Keratinocyte (primary cell): ENCODE results near the gene SNTG2.

Source experiments
- EZH2 ChIP-seq: IDR thresholded peaks from one replicate; pipeline ENCODE4 v1.6.1; 2012; ENCODE audit warnings: inconsistent platforms, mild to moderate bottlenecking, low read length, moderate library complexity
- TF ChIP-seq, protein P1 (sequence below), 3 experiments: IDR thresholded peaks in 1 of 3; conservative IDR thresholded peaks in 1 of 3; optimal IDR thresholded peaks in 1 of 3; 2 replicates in 2 of 3; 3 replicates in 1 of 3; pipeline versions ENCODE3 to v1.5.1; 2011; ENCODE audit warnings: low read length in 3 of 3, mild to moderate bottlenecking in 3 of 3, moderate library complexity in 2 of 3, control low read depth in 1 of 3, inconsistent platforms in 1 of 3; ENCODE audit not compliant: insufficient read depth in 2 of 3; ENCODE audit errors: extremely low read depth in 1 of 3

DNA sequence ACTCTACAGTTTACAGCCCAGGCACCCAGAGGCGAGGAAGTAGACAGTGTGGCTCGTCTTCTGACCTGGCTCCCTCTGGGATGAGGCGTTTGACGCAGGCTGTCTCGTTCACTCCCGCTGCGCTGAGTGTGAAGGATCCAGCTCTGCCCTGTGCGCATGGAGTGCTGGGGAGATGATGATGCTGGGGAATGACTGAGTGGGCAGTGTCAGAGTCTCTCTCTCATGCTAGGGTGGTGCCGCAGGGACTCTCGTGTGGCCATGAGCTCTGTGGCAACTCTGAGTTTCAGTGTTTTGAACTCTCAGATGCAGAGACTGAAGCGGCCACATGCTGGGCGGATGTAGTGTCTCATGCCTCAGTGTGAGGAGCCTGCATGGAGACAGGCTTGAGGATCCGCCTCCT is 344.3 kb downstream of the SNTG2 start:
- TF ChIP-seq, protein P1, sequence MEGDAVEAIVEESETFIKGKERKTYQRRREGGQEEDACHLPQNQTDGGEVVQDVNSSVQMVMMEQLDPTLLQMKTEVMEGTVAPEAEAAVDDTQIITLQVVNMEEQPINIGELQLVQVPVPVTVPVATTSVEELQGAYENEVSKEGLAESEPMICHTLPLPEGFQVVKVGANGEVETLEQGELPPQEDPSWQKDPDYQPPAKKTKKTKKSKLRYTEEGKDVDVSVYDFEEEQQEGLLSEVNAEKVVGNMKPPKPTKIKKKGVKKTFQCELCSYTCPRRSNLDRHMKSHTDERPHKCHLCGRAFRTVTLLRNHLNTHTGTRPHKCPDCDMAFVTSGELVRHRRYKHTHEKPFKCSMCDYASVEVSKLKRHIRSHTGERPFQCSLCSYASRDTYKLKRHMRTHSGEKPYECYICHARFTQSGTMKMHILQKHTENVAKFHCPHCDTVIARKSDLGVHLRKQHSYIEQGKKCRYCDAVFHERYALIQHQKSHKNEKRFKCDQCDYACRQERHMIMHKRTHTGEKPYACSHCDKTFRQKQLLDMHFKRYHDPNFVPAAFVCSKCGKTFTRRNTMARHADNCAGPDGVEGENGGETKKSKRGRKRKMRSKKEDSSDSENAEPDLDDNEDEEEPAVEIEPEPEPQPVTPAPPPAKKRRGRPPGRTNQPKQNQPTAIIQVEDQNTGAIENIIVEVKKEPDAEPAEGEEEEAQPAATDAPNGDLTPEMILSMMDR (optimal IDR thresholded peaks at IDR 0.05 in 1 of 3, IDR thresholded peaks at IDR 0.05 in 1 of 3, conservative IDR thresholded peaks at IDR 0.05 in 1 of 3; ENCODE audit: extremely low read depth in 1 of 3, insufficient read depth in 2 of 3, low read length in 3 of 3) = no peak
- TF ChIP-seq EZH2 = no peak
